GM04503 (cell line): ENCODE data around the gene MALT1.

Source experiments
- DNase-seq: peaks from one replicate; pipeline ENCODE4 v3.0.0-alpha.2; 2012; ENCODE audit warnings: low read depth

Gene MALT1

DNA sequence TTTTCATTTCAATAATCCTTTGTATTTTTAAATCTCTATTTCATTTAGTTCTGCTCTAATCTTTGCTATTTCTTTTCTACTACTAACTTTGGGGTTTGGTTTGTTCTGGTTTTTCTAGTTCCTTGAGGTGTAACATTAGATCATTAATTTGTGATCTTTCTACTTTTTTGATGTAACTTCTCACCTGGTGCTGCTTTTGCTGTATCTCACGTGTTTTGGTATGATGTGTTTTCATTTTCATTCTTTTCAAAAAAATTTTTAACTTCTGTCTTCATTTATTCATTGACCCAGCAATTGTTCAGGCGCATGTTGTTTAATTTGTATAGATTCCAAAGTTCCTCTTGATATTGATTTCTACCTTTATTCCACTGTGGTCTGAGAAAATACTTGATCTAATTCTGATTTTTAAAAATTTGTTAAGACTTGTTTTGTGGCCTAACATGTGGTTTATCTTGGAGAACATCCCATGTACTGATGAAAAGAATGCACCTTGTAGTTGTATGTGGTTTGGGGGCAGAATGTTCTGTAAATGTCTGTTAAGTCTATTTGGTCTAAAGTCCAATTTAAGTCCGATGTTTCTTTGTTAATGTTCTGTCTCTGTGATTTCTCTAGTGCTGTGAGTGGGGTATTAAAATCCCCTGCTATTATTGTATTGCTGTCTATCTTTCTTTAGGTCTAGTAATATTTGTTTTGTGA lies 17.3 kb upstream of the MALT1 start:
- DNase-seq, result no peak

DNA sequence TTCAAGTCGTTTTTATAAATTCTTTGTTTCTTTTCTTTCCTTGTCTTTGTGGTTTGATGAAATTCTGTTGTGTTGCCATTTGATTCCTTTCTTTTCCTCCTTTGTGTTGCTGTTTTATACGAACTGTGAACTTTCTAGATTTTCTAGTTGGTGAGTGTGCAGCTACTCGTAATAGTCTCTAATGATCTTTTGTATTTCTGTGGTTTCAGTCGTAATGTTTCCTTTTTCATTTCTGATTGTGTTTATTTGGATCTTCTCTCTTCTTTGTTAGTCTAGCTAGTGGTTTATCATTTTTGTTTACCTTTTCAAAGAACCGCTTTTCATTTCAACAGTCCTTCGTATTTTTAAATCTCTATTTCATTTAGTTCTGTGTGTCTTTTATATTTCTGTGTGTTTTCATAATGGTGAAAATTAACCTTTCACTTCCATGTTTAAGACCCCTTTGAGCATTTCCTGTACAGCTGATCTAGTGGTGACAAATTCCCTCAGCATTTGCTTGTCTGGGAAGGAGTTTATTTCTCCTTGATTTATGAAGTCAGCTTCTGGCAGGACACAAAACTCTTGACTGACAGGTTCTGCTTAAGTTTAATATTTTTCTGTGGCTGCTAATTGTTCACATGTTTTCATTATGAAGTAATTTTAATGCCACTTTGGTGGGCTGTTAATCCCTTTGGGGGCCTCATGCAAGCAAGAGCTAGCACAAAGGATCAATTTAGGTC lies 16.2 kb upstream of the MALT1 start:
- DNase-seq, result no peak

DNA sequence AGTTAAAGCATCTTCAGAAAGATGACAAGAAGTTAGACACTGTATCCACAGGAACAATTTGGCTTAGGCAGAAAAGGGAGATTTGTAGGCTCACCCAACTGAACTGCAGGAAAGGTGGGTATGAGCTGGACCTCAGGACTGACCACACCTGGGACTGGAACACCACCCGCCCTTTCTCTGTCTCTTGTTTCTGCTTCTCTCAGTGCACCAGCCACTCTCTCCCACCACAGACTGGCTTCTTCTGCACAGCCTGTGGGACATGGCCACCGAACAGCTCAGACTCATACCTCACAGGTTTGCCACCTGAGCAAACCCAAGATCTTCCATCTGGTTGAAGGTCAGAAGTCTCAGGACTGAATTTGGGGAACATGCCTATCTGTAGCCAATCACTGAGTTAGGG lies 14.2 kb upstream of the MALT1 start:
- no peak for DNase-seq

DNA sequence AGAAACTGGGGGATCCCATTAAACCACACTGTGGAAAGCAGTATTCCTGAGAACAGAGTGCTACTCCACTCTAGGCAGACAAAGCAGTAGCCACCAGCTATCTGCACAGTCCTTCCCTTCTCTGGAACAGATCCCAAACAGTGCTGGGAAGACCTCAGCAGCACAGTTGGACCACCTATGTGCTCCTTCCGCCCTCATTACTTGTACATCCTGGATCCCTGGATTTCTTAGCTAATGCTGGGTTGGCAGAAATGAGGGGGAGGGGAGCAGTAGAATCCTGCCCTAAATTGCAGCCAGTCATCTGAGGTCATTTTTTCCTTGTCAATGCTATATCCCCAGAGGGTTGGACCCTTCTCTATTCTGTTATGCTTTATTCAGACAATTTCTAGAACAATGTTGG lies 13.8 kb upstream of the MALT1 start:
- no peak for DNase-seq

GRCh38 chr18:58659691-58660090 lies 11.6 kb upstream of the MALT1 start:
- no peak for DNase-seq

DNA sequence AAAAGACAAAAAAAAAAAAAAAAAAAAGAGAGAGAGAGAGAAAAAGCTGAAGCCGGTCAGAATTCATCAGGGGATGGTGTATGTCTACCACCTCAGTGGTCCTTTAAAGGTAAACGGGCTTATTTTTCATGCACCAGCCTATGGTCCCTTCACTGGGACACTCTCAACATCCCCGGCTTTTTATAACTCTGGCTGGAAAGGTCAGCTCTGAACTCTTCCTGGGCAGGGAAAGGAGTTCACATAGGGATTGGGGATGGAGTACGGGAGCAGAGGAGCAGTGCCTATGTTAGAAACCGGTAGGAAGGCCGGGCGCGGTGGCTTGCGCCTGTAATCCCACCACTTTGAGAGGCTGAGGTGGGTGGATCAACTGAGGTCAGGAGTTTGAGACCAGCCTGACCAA lies 10.3 kb upstream of the MALT1 start:
- no peak for DNase-seq

- no peak for DNase-seq
These were observed 9.8 kb upstream of the MALT1 start for GRCh38 chr18:58661423-58661822.

- no peak for DNase-seq
These were observed 9.1 kb upstream of the MALT1 start for GRCh38 chr18:58662118-58662517.

- no peak for DNase-seq
These were observed 5.1 kb upstream of the MALT1 start for GRCh38 chr18:58666176-58666575.

GRCh38 chr18:58668211-58668610 lies 3.1 kb upstream of the MALT1 start:
- no peak for DNase-seq

GRCh38 chr18:58668897-58669296 lies 2.4 kb upstream of the MALT1 start:
- DNase-seq, result no peak

DNA sequence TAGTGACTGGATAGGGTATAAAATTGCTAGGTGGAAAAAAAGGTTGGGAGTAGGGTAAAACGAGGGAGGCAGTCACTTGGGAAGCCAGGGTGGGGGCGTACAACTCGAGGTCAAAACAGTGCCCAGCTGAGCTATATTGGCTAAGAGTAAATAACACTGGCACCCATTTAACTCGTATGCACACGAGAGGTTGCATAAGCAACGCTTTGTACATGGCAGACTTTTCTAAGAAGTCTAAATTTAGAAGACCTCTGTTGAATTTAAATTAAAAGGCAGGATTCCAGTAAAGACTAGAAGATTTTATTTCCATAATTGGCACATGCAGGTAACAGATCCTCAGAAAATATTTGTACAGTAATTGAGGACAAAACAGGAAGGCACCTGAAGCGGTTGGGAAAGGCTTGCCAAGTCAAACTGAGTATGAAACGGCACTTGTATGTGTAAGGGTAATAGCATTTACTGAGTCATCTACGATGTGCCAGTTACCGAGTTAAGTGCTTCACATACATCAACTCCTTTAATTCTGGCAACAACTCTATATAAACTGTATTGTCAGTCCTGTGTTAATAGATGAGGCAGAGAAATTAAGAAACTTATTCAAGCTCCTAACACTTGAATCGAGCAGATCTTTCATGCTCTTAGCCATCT lies 1.4 kb upstream of the MALT1 start:
- DNase-seq, result no peak

- no peak for DNase-seq
These were observed 708 bp upstream of the MALT1 start for GRCh38 chr18:58670404-58671110.

DNA sequence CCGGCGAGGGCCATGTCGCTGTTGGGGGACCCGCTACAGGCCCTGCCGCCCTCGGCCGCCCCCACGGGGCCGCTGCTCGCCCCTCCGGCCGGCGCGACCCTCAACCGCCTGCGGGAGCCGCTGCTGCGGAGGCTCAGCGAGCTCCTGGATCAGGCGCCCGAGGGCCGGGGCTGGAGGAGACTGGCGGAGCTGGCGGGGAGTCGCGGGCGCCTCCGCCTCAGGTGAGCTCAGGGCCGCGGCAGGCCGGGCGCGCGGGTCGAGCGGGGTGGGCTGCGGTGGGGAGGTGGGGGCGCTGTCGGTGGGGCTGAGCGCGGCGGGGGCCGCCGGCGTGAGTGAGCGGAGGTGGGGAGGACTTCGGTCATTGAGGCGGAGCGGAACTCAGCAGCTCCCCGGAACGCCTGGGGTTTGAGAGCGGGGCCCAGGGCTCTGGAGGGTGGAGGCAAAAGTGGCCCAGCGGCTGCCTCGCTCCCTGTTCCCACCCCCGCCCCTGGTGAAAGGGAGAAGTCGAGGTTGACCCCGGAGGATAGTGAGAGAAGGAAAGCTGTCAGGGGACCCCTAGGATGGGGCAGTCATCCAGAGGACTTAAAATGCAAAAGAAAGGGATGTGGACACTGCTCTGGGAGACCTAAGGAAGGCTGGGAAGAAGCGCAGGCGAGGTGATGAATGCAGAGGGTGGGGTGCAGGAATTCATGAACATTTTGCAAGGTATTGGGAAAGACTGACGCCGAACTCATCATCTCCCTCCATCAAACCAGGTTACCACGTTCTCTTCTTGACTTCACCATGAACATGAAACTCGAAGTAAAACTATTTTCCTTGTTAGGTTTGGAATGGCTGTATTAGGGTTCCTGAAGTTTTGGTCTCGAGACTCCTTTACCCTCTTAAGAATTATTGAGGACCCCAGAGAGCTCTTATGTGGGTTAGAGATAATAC lies 633 bp downstream of the MALT1 start:
- DNase-seq, result no peak

DNA sequence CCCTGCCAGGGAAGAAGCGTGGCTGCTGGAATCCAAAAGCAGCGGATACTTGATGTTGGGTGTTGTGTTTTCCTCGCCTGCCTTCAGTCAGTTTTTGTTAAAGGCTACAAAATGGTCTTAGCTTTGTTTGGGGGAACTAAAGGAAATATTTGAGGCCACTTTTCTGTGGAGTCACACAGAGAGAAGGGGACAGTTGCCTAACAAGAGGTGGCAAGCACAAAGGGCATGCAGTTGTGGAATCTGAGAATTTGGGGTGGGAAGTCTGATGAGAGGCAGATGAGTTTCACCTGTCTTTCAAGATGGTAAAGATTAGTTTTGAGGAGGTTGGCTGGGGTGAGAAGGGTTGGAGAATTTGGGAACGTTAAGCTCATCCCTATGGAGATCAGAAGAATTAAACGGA lies 2.9 kb downstream of the MALT1 start:
- DNase-seq, result no peak

DNA sequence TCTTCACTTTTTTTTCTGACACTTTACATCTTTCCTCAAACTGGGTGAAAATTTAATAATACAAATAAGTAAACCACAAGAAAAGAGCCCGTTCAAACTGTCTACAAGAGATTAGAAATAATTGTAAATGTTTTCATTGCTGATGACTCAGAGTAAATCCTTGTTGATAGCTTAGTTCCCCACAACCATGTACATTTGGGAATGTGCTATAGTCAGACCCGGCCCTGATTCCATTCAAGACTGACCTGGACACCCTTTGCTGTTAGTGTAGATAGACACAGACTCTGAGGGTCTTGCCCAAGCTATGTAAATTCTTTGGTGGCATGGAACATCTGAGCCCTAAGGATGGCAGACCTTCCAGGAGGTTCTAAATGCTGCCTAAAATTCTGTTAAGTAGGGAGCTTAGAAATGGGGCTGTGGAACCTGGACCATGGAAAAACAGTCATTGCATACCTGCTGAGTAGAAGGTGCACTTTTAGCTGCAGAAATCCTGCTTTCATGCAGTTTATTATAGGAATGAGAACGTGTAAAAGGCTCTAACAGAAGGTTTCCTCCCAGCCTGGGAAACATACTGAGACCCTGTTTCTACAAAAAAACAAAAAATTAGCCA lies 3.7 kb downstream of the MALT1 start:
- DNase-seq, result no peak

DNA sequence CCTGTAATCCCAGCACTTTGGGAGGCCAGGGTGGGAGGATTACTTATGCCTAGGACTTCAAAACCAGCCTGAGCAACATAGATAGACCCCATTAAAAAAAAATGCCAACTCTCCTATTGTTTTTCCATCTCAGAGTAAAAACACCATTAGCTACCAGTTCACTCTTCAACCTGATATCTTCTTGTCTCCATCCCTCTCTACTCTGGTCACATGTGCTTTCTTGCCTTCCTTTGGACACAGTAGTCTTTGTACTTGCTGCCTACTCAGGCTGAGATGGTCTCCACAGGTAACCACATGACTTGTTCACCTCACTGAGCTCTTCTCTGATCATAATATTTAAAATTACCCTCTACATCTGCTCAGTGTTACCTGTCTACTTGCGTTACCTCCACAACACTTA lies 5.0 kb downstream of the MALT1 start:
- no peak for DNase-seq

- DNase-seq, result peak; percentile 31
These were observed 11.3 kb downstream of the MALT1 start for GRCh38 chr18:58682429-58683069.

GRCh38 chr18:58687871-58688308 lies 16.6 kb downstream of the MALT1 start:
- no peak for DNase-seq

DNA sequence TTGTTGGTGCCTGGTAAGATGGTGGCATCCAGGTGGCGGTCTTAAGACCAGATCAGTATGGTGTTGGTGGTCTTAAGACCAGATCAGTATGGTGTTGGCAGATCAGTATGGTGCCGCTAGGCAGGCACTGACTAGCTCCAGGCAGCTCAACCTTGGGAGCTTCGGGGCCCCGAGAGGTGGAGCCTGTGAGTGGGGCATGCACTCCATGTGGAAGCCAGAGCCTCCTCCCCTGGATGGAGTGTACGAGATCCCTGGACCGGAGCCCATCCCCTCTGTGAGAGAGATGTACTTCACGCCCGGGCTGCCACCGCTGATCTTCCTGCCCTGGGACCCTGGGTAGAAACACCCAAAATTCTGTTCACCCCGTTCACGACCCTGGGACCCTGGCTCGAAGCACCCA lies 19.0 kb downstream of the MALT1 start:
- DNase-seq, result no peak

- DNase-seq, result no peak
These were observed 20.0 kb downstream of the MALT1 start for GRCh38 chr18:58691256-58691655.
